WTC11 (cell line): ENCODE results near the gene USP49. TPM values are rescaled to one million over a fixed set of nuclear protein-coding genes. Genes with fewer than 3 reads are reported as not detected.

Experiments
- ATAC-seq: fragments of 200-7000 bp; cut with Tn5 transposase; 2 replicates; pipeline ENCODE4 v1.10.0; 2021; ENCODE audit warnings: mild to moderate bottlenecking, moderate library complexity
- CTCF ChIA-PET: fragments of 300-600 bp; sonication (Branson Sonifier 250); formaldehyde crosslinking; loops from one replicate; lab custom pipeline; 2021; ENCODE audit warnings: antibody characterized with exemption; lab: Charles Lee
- POLR2A ChIA-PET: fragments of 350-600 bp; sonication (Branson Sonifier 250); formaldehyde crosslinking; loops from one replicate; lab custom pipeline; 2021; ENCODE audit warnings: antibody characterized with exemption; lab: Charles Lee
- DNase-seq: peaks from one replicate; pipeline ENCODE4 v3.0.0; 2021; ENCODE audit warnings: low spot score
- H3K27ac Mint-ChIP-seq: 2 replicates; pipeline ENCODE4 v1.8.0; 2021; ENCODE audit warnings: mixed read lengths
- H3K27me3 Mint-ChIP-seq: 2 replicates; pipeline ENCODE4 v1.8.0; 2021; ENCODE audit warnings: low read depth, mild to moderate bottlenecking, moderate library complexity, mixed read lengths
- H3K36me3 Mint-ChIP-seq: 2 replicates; pipeline ENCODE4 v1.8.0; 2021; ENCODE audit warnings: mixed read lengths
- H3K4me1 Mint-ChIP-seq: 2 replicates; pipeline ENCODE4 v1.8.0; 2022; ENCODE audit warnings: mixed read lengths
- H3K4me3 Mint-ChIP-seq: 2 replicates; pipeline ENCODE4 v1.8.0; 2021; ENCODE audit warnings: mild to moderate bottlenecking, moderate library complexity, mixed read lengths
- H3K9me3 Mint-ChIP-seq: 2 replicates; pipeline ENCODE4 v1.8.0; 2021; ENCODE audit warnings: mixed read lengths
- AFF4 ChIP-seq: sonication (generic); formaldehyde crosslinking; IDR thresholded peaks from 2 replicates; pipeline ENCODE4 v1.8.1; 2023; ENCODE audit warnings: mild to moderate bottlenecking, missing genetic modification reagents, borderline replicate concordance
- AR ChIP-seq: fragments of 250-450 bp; sonication (Bioruptor Pico); IDR thresholded peaks from 2 replicates; pipeline ENCODE4 v1.9.0; 2021; ENCODE audit warnings: mild to moderate bottlenecking
- CTCF ChIP-seq: fragments of 200-600 bp; IDR thresholded peaks from 2 replicates; pipeline ENCODE4 v1.8.0; 2022; ENCODE audit warnings: antibody characterized with exemption
- ESRRA ChIP-seq: sonication (generic); formaldehyde crosslinking; IDR thresholded peaks from 2 replicates; pipeline ENCODE4 v1.8.1; 2022; ENCODE audit warnings: mild to moderate bottlenecking, missing genetic modification reagents, borderline replicate concordance
- IRF1 ChIP-seq: sonication (generic); formaldehyde crosslinking; IDR thresholded peaks from 2 replicates; pipeline ENCODE4 v1.8.0; 2023; ENCODE audit warnings: missing genetic modification reagents
- MXD4 ChIP-seq: fragments of 250-450 bp; sonication (Bioruptor Pico); IDR thresholded peaks from 2 replicates; pipeline ENCODE4 v1.8.0; 2021; ENCODE audit warnings: mild to moderate bottlenecking, moderate library complexity, borderline replicate concordance
- NFATC4 ChIP-seq: fragments of 250-450 bp; sonication (Bioruptor Pico); IDR thresholded peaks from 2 replicates; pipeline ENCODE4 v1.9.0; 2021; ENCODE audit warnings: mild to moderate bottlenecking
- PRRX2 ChIP-seq: fragments of 250-450 bp; sonication (Bioruptor Pico); IDR thresholded peaks from 2 replicates; pipeline ENCODE4 v1.8.0; 2021; ENCODE audit warnings: mild to moderate bottlenecking
- ZNF219 ChIP-seq: sonication (generic); formaldehyde crosslinking; IDR thresholded peaks from 2 replicates; pipeline ENCODE4 v1.8.0; 2023; ENCODE audit warnings: missing genetic modification reagents, mild to moderate bottlenecking, borderline replicate concordance
- ZNF317 ChIP-seq: sonication (generic); formaldehyde crosslinking; IDR thresholded peaks from 2 replicates; pipeline ENCODE4 v1.8.1; 2023; ENCODE audit warnings: low read depth, mild to moderate bottlenecking, moderate library complexity, missing genetic modification reagents, borderline replicate concordance
- ZNF396 ChIP-seq: fragments of 250-450 bp; sonication (Bioruptor Pico); IDR thresholded peaks from 2 replicates; pipeline ENCODE4 v1.8.0; 2021; ENCODE audit warnings: mild to moderate bottlenecking, moderate library complexity, borderline replicate concordance
- ZNF512 ChIP-seq: sonication (generic); formaldehyde crosslinking; IDR thresholded peaks from 2 replicates; pipeline ENCODE4 v1.8.1; 2022; ENCODE audit warnings: missing genetic modification reagents, borderline replicate concordance
- total RNA-seq: library from RNA; stranded (reverse); gene quantifications from 3 replicates; pipeline ENCODE4 v1.2.3, GENCODE V29; 2021

Gene USP49
- total RNA-seq, 1 experiment from 2014 or later: 18.4 TPM

GRCh38 chr6:41922154-41922553 is 27.0 kb upstream of the USP49 start (continued):
- TF ChIP-seq IRF1 (CRISPR knock-in tag): no peak
- TF ChIP-seq ZNF396 (CRISPR knock-in tag): no peak
- TF ChIP-seq ZNF219 (CRISPR knock-in tag): no peak
- TF ChIP-seq PRRX2 (CRISPR knock-in tag): no peak
- TF ChIP-seq AR (CRISPR knock-in tag): no peak
- TF ChIP-seq ZNF512 (CRISPR knock-in tag): no peak
- no peak for TF ChIP-seq AFF4 (CRISPR knock-in tag)

- peak; percentile 16 for ATAC-seq
- H3K36me3 Mint-ChIP-seq: peaks cover 27% of the 10 kb centered on the region
- ChIA-PET CTCF (interaction anchor here (0.6 to 4.2 kb wide), 36 partner anchors 8 to 531 kb away, joined by 3 to 112 read pairs (median 5); partner anchors contain the start of genes CCND3, FRS3, MRPS10 and TOMM6), POLR2A (interaction anchor here (0.7 to 1.7 kb wide), 6 partner anchors 11 to 135 kb away, joined by 3 to 9 read pairs (median 4); partner anchors contain the start of genes TAF8, TOMM6 and USP49)
- peak overlapping the region; percentile 100 for H3K27ac Mint-ChIP-seq
- no peaks in the 10 kb centered on the region for H3K27me3 Mint-ChIP-seq
- DNase-seq: no peak
- peaks cover 23% of the 10 kb centered on the region for H3K4me1 Mint-ChIP-seq
- H3K4me3 Mint-ChIP-seq: peak overlapping the region; percentile 98
- H3K9me3 Mint-ChIP-seq: no peaks in the 10 kb centered on the region
- no peak for TF ChIP-seq ESRRA
- TF ChIP-seq CTCF: no peak
- TF ChIP-seq MXD4 (CRISPR knock-in tag): no peak
- TF ChIP-seq NFATC4 (CRISPR knock-in tag): no peak
- TF ChIP-seq PRRX2 (CRISPR knock-in tag): no peak
- no peak for TF ChIP-seq ZNF219 (CRISPR knock-in tag)
- 0 out of 2 replicates have a peak, but pooled peaks have one; percentile 2 for TF ChIP-seq ZNF317 (CRISPR knock-in tag)
Observed at GRCh38 chr6:41921712-41921998, 26.5 kb upstream of the USP49 start.
